GM19328 (cell line): ENCODE measurements around the gene SPTBN1.
"Not testable (repeated sequence)": the region's sequence is repeated elsewhere in the genome, so short reads cannot be mapped to it uniquely, and the experiment has no call there.

Source experiments
- ATAC-seq: cut with Tn5 transposase; IDR thresholded peaks from one replicate; pipeline ENCODE4 v1.9.1; 2021; ENCODE audit warnings: mild to moderate bottlenecking, moderate library complexity; ENCODE audit not compliant: unreplicated experiment

The SPTBN1 gene

GRCh38 chr2:54691445-54692135 is 235.5 kb downstream of the SPTBN1 start:
- no peak for ATAC-seq

DNA sequence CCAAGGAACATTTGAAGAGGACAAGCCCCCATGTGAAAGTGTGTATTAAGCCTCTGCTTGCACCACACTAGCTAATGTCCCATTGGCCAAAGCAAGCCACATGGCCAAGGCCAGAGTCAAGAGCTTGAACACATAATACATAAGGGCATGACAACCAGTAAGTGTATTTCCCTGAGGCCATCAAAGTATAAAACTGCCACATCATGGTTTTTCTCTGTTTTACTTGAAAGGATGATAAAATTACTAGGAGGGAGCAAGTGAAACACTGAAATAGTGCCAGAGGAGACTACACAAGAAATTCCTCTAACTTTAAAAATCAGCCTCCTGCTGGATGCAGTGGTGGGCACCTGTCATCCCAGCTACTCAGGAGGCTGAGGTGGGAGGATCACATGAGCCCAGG is 236.4 kb downstream of the SPTBN1 start:
- no peak for ATAC-seq

DNA sequence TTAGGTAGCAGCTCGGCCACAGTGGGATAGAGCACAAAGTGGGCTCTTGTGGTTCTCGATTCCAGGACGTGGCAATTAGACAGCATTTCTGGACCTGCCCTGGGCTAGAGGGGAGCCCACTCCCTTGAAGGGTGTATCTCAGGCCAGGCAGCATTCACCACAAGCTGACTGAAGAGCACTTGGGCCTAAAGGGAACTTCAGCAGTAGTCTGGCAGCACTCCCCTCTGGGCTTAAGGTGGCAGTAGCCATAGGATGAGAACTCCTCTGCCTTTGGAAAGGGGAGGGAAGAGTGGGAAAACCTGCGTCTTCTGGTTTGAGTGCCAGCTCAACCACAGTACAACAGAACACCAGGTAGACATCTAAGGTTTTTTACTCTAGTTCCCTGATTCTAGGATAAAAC is 239.3 kb downstream of the SPTBN1 start:
- ATAC-seq = no peak

DNA sequence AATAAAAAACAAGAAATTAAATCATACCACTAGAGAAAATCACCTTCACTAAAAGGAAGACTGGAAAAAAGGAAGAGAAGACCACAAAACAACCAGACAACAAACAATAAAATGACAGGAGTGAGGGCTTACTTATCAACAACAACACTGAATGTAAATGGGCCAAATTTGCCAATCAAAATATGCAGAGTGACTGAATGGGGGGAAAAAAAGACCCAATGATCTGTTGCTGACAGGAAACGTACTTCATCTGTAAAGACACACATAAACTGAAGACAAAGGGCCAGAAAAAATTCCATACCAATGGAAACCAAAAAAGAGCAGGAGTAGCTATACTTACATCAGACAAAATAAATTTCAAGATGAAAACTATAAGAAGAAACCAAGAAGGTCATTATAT is 241.8 kb downstream of the SPTBN1 start:
- no peak for ATAC-seq

DNA sequence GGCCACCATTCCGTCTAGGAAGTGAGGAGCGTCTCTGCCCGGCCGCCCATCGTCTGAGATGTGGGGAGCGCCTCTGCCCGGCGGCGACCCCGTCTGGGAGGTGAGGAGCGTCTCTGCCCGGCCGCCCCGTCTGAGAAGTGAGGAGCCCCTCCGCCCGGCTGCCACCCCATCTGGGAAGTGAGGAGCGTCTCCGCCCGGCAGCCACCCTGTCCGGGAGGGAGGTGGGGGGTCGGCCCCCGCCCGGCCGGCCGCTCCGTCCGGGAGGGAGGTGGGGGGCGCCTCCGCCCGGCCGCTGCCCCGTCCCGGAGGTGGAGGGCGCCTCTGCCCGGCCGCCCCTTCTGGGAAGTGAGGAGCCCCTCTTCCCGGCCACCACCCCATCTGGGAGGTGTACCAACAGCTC is 242.8 kb downstream of the SPTBN1 start:
- not testable (repeated sequence) for ATAC-seq

GRCh38 chr2:54699665-54700064 is 243.5 kb downstream of the SPTBN1 start:
- no peak for ATAC-seq

- ATAC-seq = no peak
Observed at GRCh38 chr2:54701029-54701428, 244.9 kb downstream of the SPTBN1 start.

GRCh38 chr2:54704238-54704637 is 248.1 kb downstream of the SPTBN1 start:
- ATAC-seq = no peak

GRCh38 chr2:54704688-54705605 is 248.8 kb downstream of the SPTBN1 start:
- ATAC-seq = no peak

DNA sequence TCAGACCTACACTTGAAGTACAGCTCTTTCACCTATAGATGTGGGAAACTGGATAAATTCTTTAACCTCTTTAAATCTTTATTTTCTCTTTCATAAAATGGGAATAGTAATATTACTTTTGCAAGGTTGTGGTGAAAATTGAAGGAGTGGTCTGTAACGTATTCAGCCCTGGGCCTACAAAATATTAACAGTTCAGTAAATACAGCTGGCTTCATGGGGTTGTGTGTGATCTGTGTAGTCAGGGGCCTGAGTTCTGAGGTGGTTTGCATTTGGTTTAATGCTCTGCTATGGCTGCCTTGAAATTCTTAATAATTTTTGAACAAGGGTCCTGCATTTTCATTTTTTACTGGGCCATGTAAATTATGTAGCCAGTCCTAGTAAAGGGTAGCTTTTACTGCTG is 250.5 kb downstream of the SPTBN1 start:
- ATAC-seq = no peak

GRCh38 chr2:54708584-54709335 is 252.6 kb downstream of the SPTBN1 start:
- no peak for ATAC-seq

- ATAC-seq = no peak
Observed at GRCh38 chr2:54709336-54709809, 253.2 kb downstream of the SPTBN1 start.

- no peak for ATAC-seq
Observed at GRCh38 chr2:54710216-54710615, 254.1 kb downstream of the SPTBN1 start.

GRCh38 chr2:54712516-54712915 is 256.4 kb downstream of the SPTBN1 start:
- no peak for ATAC-seq

DNA sequence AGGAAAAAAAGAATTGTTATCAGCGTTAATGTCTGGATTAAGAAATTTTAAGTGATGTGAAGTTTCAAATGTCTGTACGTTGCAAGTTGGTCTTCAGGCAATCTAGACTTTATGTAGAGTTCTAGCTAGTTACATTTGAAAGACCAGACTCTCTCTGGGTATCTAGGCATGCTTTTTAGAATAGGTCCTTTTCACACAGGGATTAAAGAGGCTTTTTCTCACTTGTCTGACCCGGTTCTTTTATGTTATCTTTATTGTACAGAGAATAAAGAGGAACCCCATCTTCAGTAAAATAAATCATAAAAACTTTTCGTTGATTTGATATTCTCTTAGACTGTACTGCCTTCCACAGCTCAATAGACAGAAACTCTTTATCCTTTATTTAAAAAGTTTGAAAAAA is 258.9 kb downstream of the SPTBN1 start:
- no peak for ATAC-seq

GRCh38 chr2:54716375-54716774 is 260.2 kb downstream of the SPTBN1 start:
- ATAC-seq = no peak

GRCh38 chr2:54720563-54720962 is 264.4 kb downstream of the SPTBN1 start:
- ATAC-seq = no peak
